GM12878 (cell line): ENCODE data around the gene RBM8A. TPM values are rescaled to one million over a fixed set of nuclear protein-coding genes. Genes with fewer than 3 reads are reported as not detected.

ENCODE experiments used
- ATF7 ChIP-seq: fragments of 450-650 bp; IDR thresholded peaks from 2 replicates; pipeline ENCODE4 v1.6.1; 2016; ENCODE audit warnings: low read depth, mild to moderate bottlenecking
- CBX3 ChIP-seq: fragments of 200-600 bp; sonication (generic); IDR thresholded peaks from 2 replicates; pipeline ENCODE4 v1.6.1; 2016; ENCODE audit warnings: low read depth, borderline replicate concordance
- E2F8 ChIP-seq: fragments of 450-650 bp; IDR thresholded peaks from 2 replicates; pipeline ENCODE4 v1.6.1; 2018; ENCODE audit warnings: mild to moderate bottlenecking, low read depth, moderate library complexity; ENCODE audit not compliant: partially characterized antibody
- GATAD2B ChIP-seq: fragments of 450-650 bp; conservative IDR thresholded peaks from 2 replicates; pipeline ENCODE4 v1.6.1; 2017; ENCODE audit warnings: low read depth, mild to moderate bottlenecking, moderate library complexity
- HDGF ChIP-seq: fragments of 450-650 bp; IDR thresholded peaks from 2 replicates; pipeline ENCODE4 v1.6.1; 2016; ENCODE audit warnings: antibody characterized with exemption
- IKZF1 ChIP-seq: fragments of 450-650 bp; conservative IDR thresholded peaks from 2 replicates; pipeline ENCODE4 v1.6.1; 2017; ENCODE audit warnings: antibody characterized with exemption, mild to moderate bottlenecking
- KLF5 ChIP-seq: fragments of 450-650 bp; IDR thresholded peaks from 2 replicates; pipeline ENCODE4 v1.6.1; 2014; ENCODE audit warnings: mild to moderate bottlenecking; ENCODE audit not compliant: partially characterized antibody
- POLR2AphosphoS2 ChIP-seq: IDR thresholded peaks from 2 replicates; pipeline ENCODE4 v1.6.1; 2011; ENCODE audit warnings: low read depth, mild to moderate bottlenecking, low read length, improper control_type of control experiment, moderate library complexity
- RUNX3 ChIP-seq: IDR thresholded peaks from 2 replicates; pipeline ENCODE4 v1.6.1; 2012; ENCODE audit warnings: low read length, inconsistent platforms
- TARDBP ChIP-seq: IDR thresholded peaks from 2 replicates; pipeline ENCODE4 v1.6.1; 2016; ENCODE audit warnings: borderline replicate concordance
- YBX1 ChIP-seq: fragments of 450-650 bp; IDR thresholded peaks from 2 replicates; pipeline ENCODE4 v1.6.1; 2016; ENCODE audit warnings: antibody characterized with exemption
- ZNF274 ChIP-seq: IDR thresholded peaks from one replicate; pipeline ENCODE4 v1.8.0; 2011; ENCODE audit not compliant: insufficient read length, insufficient read depth
- polyA plus RNA-seq, 11 experiments: library from polyadenylated mRNA; depleted of rRNA in 4 of 11; unstranded in 6 of 11; stranded (reverse) in 5 of 11; fragments of >200 nt; fragmentation: Nextera tagmentation in 4 of 11; fragmentation: Illumina TruSeq in 1 of 11; extraction: Ambion mirVana in 4 of 11; extraction: Trizol in 1 of 11; gene quantifications; 1 replicate in 1 of 11; 2 replicates in 10 of 11; pipeline versions ENCODE4 v1.2.1 to v1.2.3, GENCODE V29; 2011 to 2016; ENCODE audit warnings: inconsistent platforms in 2 of 11, missing spikeins in 2 of 11, low read depth in 1 of 11
- total RNA-seq, 4 experiments: library from RNA; depleted of rRNA in 3 of 4; stranded (reverse); fragments of >200 nt in 3 of 4; fragmentation: Illumina TruSeq in 1 of 4; extraction: Trizol in 1 of 4; gene quantifications; 2 replicates each; pipeline versions ENCODE4 v1.2.1 to v1.2.3, GENCODE V29; 2013 to 2021
- TF ChIP-seq, protein P1 (sequence below): IDR thresholded peaks from 2 replicates; pipeline ENCODE4 v1.6.1; 2012; ENCODE audit warnings: low read depth, low read length, improper control_type of control experiment

RBM8A gene
- total and polyA plus RNA-seq, 10 of the 15 experiments (the other 5 are each of a cell fraction or from before 2014, with no cell fraction given), result 110 to 1,248 (median 248) TPM

DNA sequence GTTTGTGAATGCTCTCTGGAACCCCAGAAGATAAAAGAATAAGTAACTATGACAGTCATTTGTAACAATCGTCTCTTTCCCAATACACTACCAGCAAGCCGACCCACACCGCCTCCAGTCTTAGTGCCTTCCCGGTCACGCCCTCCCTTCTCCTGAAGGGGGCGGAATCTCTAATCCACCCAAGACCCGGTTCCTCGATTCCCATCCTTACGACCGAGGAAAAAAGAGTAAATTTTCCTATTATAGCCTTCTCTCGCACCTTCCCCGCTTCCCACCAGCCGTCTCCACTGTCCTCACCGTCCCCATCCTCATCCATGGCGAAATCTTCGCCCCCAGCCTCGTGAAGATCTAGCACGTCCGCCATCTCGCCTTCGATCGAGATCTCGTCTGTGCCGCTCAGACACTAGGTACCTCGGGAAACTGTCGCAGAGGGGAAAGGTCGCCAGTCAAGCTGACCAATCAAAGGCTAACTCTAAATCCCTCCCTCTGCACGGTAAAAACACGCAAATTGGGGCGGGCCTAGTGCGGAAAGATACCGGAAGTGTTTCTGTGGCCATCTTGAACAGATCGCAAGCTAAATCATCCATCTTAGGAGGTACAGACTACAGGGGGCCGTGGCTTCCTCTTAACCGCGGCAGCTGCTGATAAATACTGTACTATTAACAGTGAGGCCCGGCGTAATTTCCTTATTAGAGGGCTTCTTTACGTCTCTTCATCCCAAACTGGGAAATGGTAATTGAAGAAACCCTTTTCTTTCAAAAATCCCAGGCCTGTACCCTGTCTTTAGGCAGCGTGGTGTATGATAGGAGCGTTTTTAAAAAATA is at the start of gene RBM8A (continued):
- TF ChIP-seq, protein P1, sequence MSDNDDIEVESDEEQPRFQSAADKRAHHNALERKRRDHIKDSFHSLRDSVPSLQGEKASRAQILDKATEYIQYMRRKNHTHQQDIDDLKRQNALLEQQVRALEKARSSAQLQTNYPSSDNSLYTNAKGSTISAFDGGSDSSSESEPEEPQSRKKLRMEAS, result peak; percentile 82
- TF ChIP-seq RUNX3 (peak; percentile 62; the same call in 1 of the 2 replicates), POLR2AphosphoS2 (peak; percentile 90), CBX3 (no peak), HDGF (peak; percentile 90), YBX1 (no peak), GATAD2B (0 out of 2 replicates have a peak, but pooled peaks have one; percentile 48), ATF7 (peak; percentile 71), IKZF1 (peak; percentile 88), TARDBP (no peak), KLF5 (no peak), ZNF274 (no peak), E2F8 (peak; percentile 32)
